Hematopoietic multipotent progenitor cell treated with erythropoietin and hydrocortisone succinate and interleukin-3 and kit ligand, for 4 days (in vitro differentiated cells): ENCODE data around the gene ZNF93.
"Not testable (repeated sequence)": the region's sequence is repeated elsewhere in the genome, so short reads cannot be mapped to it uniquely, and the experiment has no call there.

Source experiments
- DNase-seq: peaks from one replicate; pipeline ENCODE4 v3.0.0-alpha.2; 2015

Gene ZNF93

DNA sequence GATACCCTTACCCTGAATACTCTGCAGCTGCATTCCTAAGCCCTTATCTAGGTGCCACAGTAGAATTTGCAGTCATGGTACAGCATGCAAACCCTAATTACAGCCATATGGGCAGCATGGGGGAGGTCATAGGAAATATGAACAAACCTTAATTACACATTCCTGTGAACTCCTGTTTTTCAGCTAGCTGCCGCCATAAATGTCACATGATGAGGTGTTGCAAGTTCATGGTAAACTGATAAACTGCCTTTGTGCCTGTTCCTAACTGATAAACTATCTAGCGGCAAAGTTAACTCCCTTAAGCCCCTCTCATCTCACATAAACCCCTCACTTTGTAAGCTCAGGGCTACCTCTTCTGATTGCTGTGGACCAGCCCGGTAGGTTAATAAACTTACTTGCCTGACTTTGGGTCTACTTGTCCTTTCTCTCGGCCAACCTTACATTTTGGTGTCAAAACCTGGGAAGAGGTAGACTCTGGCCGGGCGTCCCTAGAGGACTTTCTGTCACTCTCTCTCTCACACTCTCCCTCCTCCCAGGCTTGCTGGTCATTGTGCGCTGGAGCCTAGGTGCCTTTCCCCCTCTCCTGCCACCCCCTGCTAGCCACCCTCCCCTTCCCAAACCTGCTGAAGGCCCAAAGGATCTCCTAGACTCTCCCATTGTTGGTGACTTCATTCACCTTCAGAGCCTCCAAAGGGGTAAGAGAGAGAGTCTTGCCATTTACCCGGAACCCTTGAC lies 43.3 kb downstream of the ZNF93 start:
- DNase-seq: no peak

GRCh38 chr19:19944583-19944880 lies 43.8 kb downstream of the ZNF93 start:
- no peak for DNase-seq

- no peak for DNase-seq
Measured at GRCh38 chr19:19946226-19946625, 45.5 kb downstream of the ZNF93 start.

- DNase-seq: no peak
Measured at GRCh38 chr19:19948800-19949199, 48.1 kb downstream of the ZNF93 start.

DNA sequence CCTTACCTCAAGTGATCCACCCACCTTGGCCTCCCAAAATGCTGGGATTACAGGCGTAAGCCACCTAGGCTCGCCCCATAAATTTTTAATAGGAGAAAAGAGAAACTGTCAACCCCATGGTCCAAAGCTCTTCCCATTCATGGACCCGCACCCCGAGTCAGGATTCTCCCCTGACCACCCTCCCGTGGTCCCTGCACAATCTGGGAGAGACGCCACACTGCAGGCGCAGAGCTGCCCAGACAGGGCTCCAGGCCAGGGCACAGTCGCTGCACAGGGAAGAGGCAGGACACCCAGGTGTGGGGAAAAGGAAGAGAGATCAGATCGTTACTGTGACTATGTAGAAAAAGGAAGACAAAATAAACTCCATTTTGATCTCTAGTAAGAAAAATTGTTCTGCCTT lies 54.5 kb downstream of the ZNF93 start:
- no peak for DNase-seq

DNA sequence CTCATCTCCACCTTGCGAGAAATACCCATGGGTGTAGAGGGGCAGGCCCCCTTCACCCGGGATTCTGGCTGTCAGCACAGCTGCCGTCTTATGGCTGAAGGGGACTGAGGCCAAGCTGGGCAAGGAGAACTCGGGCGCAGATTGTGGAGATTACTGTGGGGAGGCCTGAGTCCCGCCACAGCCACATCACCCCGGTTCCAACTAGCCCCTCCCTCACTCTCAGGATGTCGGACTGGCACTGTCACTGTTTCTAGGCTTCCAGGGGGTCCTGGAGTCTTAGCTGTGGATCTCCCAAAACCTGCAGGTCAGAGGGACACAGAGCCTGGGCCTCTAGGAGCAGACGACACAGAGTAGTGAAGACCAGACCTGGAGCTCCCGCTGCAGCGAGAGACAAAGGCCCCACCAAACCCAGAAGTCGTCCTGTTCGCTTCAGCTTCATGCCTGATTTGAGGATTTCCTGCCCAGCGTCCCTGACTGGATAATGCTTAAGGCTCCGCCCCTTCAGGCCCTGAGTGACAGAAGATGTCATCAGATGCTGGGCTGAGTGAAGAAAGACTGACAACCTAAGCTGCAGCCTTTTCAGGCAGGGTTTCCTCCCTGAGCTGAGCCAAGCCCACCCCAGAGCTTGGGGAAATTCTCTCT lies 55.8 kb downstream of the ZNF93 start:
- no peak for DNase-seq

- not testable (repeated sequence) for DNase-seq
Measured at GRCh38 chr19:19957766-19958165, 57.0 kb downstream of the ZNF93 start.

DNA sequence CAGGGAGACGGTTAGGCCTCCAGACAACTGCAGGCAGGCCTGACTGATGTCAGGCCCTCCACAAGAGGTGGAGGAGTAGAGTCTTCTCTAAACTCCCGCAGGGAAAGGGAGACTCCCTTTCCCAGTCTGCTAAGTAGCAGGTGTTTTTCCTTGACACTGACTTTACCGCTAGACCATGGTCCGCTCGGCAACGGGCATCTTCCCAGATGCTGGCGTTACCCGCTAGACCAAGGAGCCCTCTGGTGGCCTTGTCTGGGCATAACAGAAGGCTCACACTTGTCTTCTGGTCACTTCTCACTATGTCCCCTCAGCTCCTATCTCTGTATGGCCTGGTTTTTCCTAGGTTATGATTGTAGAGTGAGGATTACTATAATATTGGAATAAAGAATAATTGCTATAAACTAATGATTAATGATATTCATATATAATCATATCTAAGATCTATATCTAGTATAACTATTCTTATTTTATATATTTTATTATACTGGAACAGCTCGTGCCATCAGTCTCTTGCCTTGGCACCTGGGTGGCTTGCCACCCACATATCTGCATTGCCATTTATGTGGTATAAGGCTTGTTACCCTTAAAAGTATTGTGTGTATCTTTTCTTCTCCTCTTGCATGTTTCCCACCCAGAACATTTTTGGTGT lies 58.5 kb downstream of the ZNF93 start:
- peak; percentile 73 for DNase-seq

- DNase-seq: no peak
Measured at GRCh38 chr19:19964416-19964815, 63.7 kb downstream of the ZNF93 start.

GRCh38 chr19:19966126-19966525 lies 65.4 kb downstream of the ZNF93 start:
- DNase-seq: not testable (repeated sequence)

DNA sequence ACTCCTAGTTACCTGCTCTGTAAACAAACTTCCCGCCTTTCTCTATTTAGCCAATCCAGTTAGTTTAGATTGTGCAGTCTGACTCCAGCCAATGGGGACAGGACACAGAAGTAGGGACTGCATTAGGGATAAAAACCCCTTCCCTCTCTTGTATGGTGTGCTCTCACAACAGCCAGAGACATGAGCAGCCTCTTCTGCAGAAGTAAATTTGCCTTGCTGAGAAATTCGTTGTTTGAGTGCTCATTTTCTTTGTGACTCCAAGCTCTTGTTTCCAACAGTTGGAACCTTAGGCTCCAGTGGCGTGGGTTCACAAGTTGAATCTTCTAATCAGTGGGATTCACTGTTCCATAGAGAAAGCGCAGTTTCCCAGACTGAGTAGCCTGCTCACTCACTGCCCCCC lies 66.1 kb downstream of the ZNF93 start:
- peak; percentile 5 for DNase-seq
